GM21717 (cell line): Measurements from ENCODE around the gene SFTPB.
A peak's percentile ranks its signal among the peaks of the same experiment; 100 is the strongest.
"Not testable (repeated sequence)": the region's sequence is repeated elsewhere in the genome, so short reads cannot be mapped to it uniquely, and the experiment has no call there.

Experiments used
- ATAC-seq: cut with Tn5 transposase; IDR thresholded peaks from one replicate; pipeline ENCODE4 v1.9.1; 2021; ENCODE audit warnings: mild to moderate bottlenecking, moderate library complexity; ENCODE audit not compliant: unreplicated experiment

Gene SFTPB

DNA sequence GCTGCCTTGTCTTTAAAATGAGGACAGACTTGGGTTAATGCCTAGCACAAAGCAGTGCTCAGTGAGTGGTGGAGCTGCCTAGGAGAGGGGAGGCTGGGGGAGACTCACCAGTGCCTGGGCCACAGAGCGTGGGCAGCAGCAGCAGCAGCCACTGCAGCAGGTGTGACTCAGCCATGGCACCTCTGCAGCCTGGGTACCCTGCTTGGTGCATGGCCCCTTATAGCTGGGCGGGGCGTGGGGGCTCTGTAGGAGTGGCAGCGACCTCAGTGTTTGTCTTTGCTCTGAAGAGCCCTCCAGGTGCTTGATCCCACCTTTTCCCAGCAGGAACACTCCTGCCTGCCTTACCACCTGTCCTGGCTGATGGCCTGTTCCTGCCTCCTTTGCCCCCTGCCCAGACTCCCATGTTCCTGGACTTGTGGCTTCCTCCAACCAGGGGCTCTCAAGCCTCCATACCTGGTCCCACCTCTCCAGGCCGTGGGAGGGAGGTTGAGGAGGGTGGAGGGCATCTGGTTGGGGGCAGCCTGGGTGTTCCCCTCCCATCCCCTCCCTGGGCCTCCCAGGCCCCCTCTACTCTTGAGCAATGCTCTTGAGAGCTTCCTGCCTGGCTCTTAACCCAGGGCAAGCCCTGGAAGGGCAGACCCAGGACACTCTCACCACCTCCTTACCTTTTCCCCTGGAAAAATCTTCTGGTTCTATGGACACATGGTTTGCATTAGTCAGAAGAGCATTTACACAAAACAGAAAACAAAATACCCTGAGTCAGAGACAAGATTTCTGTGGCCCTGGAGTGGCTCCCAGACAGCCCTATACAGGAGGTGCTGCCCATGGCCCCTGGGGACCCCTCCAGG is at the start of gene SFTPB:
Gene SFTPB (minus strand): TSS at position 191 of the 848 bp plus-strand sequence. CDS start 16 bp downstream, at position 175.
- ATAC-seq: no peak

GRCh38 chr2:85717308-85718008 is 49.5 kb upstream of the SFTPB start:
- ATAC-seq: no peak

DNA sequence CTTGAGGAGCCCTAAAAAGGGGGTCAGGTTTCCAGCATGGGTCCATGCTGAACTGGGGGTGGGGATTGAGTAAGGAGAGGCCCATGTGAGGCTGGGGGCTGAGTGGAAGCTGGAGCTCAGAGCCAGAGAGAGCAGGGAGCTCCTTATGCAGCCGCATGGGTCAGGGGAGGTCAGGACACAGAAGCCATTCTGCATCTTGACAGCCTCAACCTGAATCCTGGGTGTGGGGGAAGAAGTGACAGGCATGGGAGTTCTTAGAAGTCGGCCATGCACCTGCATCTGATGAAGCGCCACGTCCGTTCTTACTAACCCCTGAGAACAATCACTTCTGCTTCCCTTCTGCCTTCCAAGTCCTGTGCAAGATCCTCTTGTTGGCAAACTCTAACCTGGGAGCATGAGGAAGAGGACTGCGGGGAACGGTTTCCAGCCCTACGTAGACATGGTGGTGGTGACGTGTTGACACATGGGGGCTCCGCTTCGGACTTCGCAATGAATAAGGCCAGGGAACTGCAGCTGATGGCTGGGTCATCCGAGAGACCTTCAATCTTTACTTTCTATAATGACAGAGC is 48.4 kb upstream of the SFTPB start:
- no peak for ATAC-seq

GRCh38 chr2:85714841-85715240 is 46.8 kb upstream of the SFTPB start:
- ATAC-seq: no peak

GRCh38 chr2:85714421-85714820 is 46.4 kb upstream of the SFTPB start:
- not testable (repeated sequence) for ATAC-seq

- ATAC-seq: no peak
Observed at GRCh38 chr2:85713836-85714235, 45.8 kb upstream of the SFTPB start.

GRCh38 chr2:85712849-85713612 is 45.0 kb upstream of the SFTPB start:
- no peak for ATAC-seq

DNA sequence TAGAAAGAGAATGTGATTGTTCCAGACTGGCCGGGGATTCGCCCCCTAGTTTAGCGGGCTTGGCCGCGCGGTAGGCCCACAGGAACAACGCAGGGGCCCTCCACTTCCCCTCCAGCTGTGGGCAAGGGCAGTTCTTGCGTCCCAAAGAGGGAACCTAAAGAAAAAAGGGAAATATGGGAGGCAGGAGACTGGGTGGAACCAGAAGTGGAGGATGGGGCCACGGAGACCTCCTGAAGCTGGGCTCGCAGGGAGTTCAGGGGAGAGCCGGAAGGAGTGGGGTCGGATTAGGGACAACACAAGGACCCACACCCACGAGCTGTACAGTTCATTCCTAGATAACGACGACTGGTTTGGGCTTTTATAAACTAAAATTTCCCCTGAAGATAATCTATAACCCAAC is 44.3 kb upstream of the SFTPB start:
- ATAC-seq: no peak

DNA sequence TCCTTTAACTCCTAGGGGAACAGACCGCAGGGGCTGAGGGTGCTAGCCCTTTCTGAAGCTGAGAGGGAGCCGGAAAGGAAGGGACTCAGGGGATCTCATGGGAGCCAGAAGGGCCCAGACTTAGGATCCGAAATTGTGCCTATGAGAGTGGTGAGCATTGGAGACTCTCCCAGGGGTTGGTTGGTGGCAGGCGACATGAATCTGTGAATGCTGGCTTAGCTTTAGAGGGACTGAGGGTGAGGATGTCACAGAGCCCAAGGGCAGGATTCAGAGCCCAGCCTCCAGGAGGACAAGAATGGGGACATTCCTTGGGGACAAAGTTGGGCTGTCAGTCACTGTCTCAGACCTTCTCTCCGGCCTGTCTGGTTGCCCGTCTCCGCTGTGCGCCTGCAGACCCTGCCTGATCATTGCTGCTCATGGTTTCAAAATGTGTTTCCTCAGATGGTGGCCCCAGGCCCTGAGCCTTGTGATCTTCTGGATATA is 43.6 kb upstream of the SFTPB start:
- no peak for ATAC-seq

DNA sequence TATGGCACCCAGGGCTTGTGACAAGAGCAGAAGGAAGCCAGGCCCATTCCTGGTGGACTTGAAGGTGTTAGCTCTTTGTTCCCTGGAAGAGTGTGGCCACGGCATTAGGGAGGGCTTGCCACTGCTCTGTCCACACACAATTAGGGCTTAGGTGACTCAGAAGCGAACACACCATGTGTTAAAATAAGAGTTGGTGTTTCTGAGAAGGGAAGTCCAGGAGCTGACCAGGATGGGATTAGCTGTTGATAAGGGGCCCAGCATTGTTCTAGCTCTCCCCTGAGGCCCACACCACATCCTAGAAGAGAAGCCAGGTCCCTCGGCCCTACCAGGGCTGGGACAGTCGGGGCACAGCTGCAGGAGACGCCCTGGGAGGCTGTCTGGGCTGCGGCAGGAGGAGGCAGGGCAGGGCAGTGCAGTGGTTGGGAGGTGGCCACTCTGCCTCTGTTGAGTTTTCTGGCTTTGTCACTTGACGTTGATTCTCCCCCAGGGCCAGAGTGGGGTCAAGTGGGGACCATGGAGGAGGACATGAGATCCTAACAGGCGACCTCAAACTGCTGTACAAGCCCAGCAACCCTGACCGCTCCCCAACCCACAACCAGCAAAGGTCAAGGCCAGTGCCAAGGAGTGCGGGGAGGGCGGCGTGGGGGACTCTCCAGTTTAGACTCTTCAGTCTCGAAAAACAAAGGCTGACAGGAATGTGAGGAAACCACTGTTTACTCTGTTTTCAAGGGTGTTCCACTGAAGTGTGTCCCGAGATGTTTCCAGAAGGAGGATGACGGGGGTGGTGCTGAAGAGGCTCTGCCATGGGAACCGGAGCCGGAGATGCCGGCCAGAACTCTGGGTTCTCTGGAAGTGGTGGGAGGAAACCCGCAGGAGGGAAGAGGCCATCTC is 42.9 kb upstream of the SFTPB start:
- ATAC-seq: no peak

DNA sequence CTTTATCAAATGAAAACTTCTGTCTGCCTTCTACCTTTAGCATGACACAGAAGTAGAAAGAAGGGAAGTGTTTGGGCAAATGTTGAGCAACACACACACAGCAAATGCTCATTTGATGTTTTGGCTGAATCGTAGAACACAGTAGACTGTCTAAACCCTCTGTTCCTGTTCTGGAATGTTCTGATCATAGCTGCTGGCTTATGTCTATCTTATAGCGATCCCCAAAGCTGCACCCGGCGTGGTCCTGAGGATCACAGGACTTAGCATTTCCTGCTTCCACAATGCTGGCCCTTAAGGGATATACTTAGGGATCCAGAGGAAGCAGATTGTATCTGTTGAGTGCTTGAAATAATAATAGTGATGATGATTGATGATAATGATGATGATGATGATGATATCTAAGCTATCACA is 41.4 kb upstream of the SFTPB start:
- no peak for ATAC-seq

DNA sequence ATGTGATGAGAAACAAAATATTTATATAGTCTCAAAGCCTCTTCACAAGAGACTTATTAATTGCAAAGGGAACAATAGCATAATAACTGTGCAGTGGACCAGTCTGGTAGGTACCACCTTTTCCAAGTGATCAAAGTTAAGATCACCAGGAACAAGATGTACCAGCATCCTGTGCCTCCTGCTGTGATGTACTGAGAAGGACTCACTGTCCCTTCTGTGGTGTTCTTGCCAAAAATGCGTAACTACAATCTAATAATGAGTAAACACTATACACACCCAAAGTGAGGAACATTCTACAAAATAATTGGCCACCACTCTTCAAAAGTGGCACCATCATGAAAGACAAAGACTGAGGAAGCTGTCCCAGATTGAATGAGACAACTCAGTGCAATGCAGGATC is 40.6 kb upstream of the SFTPB start:
- ATAC-seq: no peak

- peak; percentile 50 for ATAC-seq
Observed at GRCh38 chr2:85707304-85707703, 39.3 kb upstream of the SFTPB start.

DNA sequence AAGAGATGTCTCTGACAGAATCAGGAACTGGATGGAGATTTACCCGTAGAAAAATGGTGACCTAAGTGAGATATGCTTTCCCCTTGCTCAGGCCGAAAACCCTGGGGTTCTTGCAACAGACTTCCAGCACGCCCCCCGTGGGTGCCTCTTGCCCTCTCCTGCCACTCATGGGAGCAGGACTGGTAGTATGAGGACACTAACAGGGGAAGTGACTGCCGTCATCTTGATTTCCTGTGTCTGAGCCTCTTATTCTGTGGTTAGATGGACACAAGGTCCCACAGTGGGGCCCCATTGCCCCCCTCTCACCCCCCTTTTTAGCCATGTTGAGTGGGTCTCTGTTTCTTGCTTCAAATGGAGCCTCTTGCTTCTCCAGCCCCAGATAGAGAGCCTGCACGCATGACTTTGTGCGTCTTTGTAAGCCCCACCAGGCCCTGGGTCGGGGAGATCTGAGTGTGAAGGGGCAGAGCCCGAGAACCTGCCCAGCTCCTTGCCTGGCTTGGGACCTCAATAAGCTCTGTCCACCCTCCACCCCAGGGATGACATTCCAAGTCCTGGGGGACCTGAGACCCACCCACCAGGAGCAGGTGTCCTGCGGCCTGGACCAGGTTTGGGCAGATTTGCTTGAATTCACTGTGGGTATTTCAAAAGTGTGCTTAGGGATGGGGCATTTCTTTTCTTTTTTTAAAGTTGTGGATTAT is 38.7 kb upstream of the SFTPB start:
- ATAC-seq: no peak

DNA sequence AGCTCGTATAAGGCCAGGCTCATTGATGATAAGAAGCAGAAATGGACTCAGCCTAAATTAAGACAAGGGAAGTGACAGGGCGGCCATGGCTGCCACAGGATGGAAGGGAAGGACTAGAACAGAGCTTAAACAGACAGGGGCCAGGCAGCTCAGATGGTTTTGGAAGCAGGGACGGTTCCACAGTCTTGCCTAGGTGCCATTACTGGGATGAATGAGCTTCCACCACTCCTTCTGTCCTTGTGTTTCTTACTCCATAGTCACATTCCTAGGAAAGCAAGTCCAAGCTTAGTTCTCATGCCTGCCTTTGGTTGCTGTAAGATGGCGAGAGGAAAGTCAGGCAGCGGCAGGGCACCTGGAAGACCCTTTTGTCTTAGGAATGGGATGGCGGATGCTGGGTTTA is 38.1 kb upstream of the SFTPB start:
- no peak for ATAC-seq

- no peak for ATAC-seq
Observed at GRCh38 chr2:85705680-85706039, 37.7 kb upstream of the SFTPB start.

DNA sequence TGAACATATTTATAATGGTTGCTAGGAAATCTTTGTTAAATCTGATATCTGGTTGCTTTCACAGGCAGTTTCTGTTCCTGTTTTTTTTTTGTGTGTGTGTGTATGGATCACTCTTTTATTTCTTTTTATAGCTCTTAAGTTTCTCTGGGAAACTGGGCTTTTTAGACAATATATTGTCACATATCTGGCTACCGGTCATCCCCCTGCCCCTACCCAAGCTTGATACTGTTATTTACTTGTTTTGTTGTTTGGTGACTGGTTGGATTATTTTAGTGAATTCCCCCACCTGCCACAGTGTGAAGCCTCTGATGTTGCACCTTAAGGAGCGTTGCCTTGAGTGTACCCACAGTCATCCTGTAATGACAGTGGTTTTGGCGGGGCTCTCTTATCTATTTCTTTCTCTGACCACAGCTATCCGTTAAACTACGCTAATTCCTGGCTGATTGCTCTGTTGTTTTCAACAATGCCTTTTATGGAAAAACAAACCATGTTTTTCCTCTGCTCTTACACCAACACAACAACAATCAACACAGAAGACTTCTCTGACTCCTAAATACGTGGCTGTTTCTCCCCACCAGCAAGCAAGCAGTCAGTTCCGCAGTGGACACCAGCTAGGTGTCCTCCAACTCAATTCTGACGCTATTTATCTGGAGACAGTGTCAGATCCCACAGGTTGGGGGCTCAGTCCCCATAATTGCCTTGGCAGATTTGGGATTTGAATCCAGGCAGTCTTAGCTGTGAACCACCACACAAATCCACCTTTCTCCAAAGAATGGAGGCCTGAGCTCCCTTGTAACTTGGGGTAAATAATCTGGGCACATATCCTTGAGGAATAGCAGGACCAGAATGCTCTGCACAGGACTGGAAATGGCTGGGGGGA is 37.0 kb upstream of the SFTPB start:
- no peak for ATAC-seq

GRCh38 chr2:85704038-85704437 is 36.0 kb upstream of the SFTPB start:
- ATAC-seq: no peak

- ATAC-seq: no peak
Observed at GRCh38 chr2:85703329-85703728, 35.3 kb upstream of the SFTPB start.
